ENCODE results near the gene MXRA8. TPM values are rescaled to one million over a fixed set of nuclear protein-coding genes. Genes with fewer than 3 reads are reported as not detected.

MXRA8 gene
- total RNA-seq, 4 donors from 2014 or later: 48.8 to 226 (median 163) TPM

GRCh38 chr1:1402072-1402900 is 43.9 kb upstream of the MXRA8 start:
- TF ChIP-seq, protein P1, sequence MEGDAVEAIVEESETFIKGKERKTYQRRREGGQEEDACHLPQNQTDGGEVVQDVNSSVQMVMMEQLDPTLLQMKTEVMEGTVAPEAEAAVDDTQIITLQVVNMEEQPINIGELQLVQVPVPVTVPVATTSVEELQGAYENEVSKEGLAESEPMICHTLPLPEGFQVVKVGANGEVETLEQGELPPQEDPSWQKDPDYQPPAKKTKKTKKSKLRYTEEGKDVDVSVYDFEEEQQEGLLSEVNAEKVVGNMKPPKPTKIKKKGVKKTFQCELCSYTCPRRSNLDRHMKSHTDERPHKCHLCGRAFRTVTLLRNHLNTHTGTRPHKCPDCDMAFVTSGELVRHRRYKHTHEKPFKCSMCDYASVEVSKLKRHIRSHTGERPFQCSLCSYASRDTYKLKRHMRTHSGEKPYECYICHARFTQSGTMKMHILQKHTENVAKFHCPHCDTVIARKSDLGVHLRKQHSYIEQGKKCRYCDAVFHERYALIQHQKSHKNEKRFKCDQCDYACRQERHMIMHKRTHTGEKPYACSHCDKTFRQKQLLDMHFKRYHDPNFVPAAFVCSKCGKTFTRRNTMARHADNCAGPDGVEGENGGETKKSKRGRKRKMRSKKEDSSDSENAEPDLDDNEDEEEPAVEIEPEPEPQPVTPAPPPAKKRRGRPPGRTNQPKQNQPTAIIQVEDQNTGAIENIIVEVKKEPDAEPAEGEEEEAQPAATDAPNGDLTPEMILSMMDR (IDR thresholded peaks at IDR 0.05; ENCODE audit: low read depth): no peak

GRCh38 chr1:1401457-1402010 is 43.2 kb upstream of the MXRA8 start:
- TF ChIP-seq, protein P1 (IDR thresholded peaks at IDR 0.05; ENCODE audit: low read depth): no peak

GRCh38 chr1:1400576-1401456 is 42.5 kb upstream of the MXRA8 start:
- TF ChIP-seq, protein P1 (IDR thresholded peaks at IDR 0.05; ENCODE audit: low read depth): no peak

DNA sequence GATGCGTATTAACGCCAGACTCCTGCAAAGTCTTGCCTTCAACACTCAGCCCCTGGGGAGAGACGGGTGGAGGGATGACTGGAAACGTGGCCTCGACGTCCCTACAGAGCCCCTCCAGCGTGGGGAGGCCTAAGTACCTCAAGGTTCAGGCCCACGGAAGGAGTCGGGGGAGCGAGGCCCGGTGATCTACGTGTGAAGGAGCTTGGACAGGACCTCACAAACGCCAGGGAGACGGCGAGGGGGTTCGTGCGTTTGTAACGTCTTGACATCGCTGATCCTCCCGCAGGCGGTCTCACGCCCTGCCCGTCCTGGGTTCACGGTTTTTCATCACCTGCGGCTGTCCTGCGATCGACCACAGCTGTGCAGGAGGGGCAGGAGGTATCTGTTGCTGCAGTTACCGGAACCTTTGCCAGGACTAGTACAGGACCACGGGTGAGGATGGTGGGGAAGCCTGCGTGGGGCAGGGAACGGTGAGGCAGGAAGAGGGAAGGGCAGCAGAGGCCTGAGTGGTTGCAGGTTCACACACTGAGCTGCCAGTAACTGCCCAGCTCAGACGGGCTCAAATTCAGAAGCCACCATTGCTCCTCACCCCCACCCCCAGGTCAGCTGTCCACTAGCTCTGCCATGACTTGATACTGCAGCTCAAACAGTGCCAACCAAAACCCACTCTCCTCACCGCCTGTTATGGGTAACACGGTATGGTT is 41.7 kb upstream of the MXRA8 start:
- TF ChIP-seq, protein P1 (IDR thresholded peaks at IDR 0.05; ENCODE audit: low read depth): no peak

DNA sequence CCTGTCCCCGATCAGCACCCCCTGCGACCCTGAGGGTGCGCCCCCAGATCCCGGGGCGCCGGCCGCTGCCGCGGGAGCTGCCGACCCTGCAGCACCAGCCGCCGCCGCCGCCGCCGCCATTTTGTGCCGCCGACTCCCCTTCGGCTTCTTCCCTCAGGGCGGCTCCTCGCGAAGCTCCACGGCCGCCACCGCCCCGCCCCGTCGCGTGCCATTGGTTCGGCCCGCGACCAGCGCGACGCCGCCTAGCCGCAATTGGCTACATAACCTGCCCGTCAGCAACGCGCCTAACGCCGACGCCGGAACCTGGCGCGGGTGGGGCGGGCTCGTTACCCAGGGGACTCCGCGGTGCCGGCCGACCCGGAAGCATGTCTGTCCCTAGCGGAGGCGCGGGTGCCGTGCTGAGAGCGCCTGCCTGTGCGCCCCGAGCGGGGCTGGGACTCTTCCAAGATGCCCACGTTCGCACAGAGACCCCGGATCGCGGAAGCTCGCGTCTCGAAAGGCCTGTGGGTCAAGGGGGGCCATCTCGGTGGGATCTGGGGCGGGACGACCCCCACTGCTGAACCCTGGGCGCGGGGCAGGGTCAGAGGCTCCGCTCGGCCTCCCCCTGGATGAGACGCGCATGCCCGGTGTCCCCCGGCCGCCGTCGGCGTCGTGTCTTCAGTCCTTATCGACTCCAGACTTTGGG is 41.0 kb upstream of the MXRA8 start, which contains the start of gene CCNL2:
CCNL2 (minus strand) TSS at position 149 of the 685 bp plus-strand sequence; CDS start at position 120, 29 bp downstream.
- TF ChIP-seq, protein P1 (IDR thresholded peaks at IDR 0.05; ENCODE audit: low read depth): no peak

DNA sequence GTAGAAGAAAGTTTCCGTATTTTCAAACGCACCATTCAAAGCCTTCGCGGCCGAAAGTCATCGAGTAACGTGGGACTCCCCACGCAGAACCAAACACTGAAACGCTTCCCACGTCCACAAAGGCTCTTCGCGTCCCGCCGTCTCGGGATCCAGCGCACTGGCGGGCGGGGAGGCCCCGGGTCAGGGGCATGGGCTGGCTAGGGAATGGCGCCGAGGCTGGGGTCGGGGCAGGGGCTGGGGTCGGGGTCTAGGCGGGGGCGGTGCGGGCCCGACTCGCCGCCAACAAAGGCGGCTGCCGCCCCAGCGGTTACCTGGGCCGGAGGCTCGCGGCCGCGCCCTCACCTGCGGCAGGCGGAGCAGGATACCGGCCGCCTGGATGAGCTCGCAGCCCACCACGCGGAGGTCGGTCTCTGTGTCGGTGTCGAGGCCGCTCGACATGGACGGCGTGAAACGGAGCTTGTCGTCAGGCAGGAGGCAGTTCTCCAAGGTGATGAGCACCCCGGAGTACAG is 40.4 kb upstream of the MXRA8 start:
- TF ChIP-seq, protein P1 (IDR thresholded peaks at IDR 0.05; ENCODE audit: low read depth): no peak

Data from subcutaneous adipose tissue (tissue), 4 donors.